ENCODE data around the gene NUP50.

The NUP50 gene

GRCh38 chr22:45142376-45142775 lies 21.3 kb upstream of the NUP50 start:
- in situ Hi-C loops (cut with HindIII; ENCODE audit: low pct_unique_long_range_greater_than_20kb, low sequenced_read_pairs): no loop called here

GRCh38 chr22:45144916-45145315 lies 18.8 kb upstream of the NUP50 start:
- in situ Hi-C loops (cut with HindIII; ENCODE audit: low pct_unique_long_range_greater_than_20kb, low sequenced_read_pairs): no loop called here
- TF ChIP-seq JUND (IDR thresholded peaks at IDR 0.05; ENCODE audit: low read depth): no peak
- no peak for DNase-seq (ENCODE audit: low read depth in 1 of 2, low spot score in 1 of 2)

More at GRCh38 chr22:45142376-45142775, 21.3 kb upstream of the NUP50 start:
- no peak for DNase-seq (ENCODE audit: low read depth in 1 of 2, low spot score in 1 of 2)
- TF ChIP-seq JUND (IDR thresholded peaks at IDR 0.05; ENCODE audit: low read depth): no peak

GRCh38 chr22:45149671-45150070 lies 14.1 kb upstream of the NUP50 start:
- no peak for DNase-seq (ENCODE audit: low read depth in 1 of 2, low spot score in 1 of 2)
- in situ Hi-C loops (cut with HindIII; ENCODE audit: low pct_unique_long_range_greater_than_20kb, low sequenced_read_pairs): no loop called here

GRCh38 chr22:45150139-45150538 lies 13.6 kb upstream of the NUP50 start:
- TF ChIP-seq JUND (IDR thresholded peaks at IDR 0.05; ENCODE audit: low read depth): no peak
- in situ Hi-C loops (cut with HindIII; ENCODE audit: low pct_unique_long_range_greater_than_20kb, low sequenced_read_pairs): no loop called here

More at GRCh38 chr22:45149671-45150070, 14.1 kb upstream of the NUP50 start:
- TF ChIP-seq JUND (IDR thresholded peaks at IDR 0.05; ENCODE audit: low read depth): no peak

GRCh38 chr22:45151503-45151902 lies 12.2 kb upstream of the NUP50 start:
- no peak for TF ChIP-seq JUND (IDR thresholded peaks at IDR 0.05; ENCODE audit: low read depth)
- DNase-seq (ENCODE audit: low read depth in 1 of 2, low spot score in 1 of 2): no peak
- in situ Hi-C loops (cut with HindIII; ENCODE audit: low pct_unique_long_range_greater_than_20kb, low sequenced_read_pairs): no loop called here

More at GRCh38 chr22:45150139-45150538, 13.6 kb upstream of the NUP50 start:
- DNase-seq (ENCODE audit: low read depth in 1 of 2, low spot score in 1 of 2): no peak

GRCh38 chr22:45154383-45154782 lies 9.3 kb upstream of the NUP50 start:
- TF ChIP-seq JUND (IDR thresholded peaks at IDR 0.05; ENCODE audit: low read depth): no peak
- in situ Hi-C loops (cut with HindIII; ENCODE audit: low pct_unique_long_range_greater_than_20kb, low sequenced_read_pairs): no loop called here
- DNase-seq (ENCODE audit: low read depth in 1 of 2, low spot score in 1 of 2): no peak

GRCh38 chr22:45155050-45155840 lies 8.5 kb upstream of the NUP50 start:
- in situ Hi-C loops (cut with HindIII; ENCODE audit: low pct_unique_long_range_greater_than_20kb, low sequenced_read_pairs): no loop called here
- TF ChIP-seq JUND (IDR thresholded peaks at IDR 0.05; ENCODE audit: low read depth): no peak
- DNase-seq (ENCODE audit: low read depth in 1 of 2, low spot score in 1 of 2): no peak

- in situ Hi-C loops (cut with HindIII; ENCODE audit: low pct_unique_long_range_greater_than_20kb, low sequenced_read_pairs): no loop called here
- TF ChIP-seq JUND (IDR thresholded peaks at IDR 0.05; ENCODE audit: low read depth): no peak
- no peak for DNase-seq (ENCODE audit: low read depth in 1 of 2, low spot score in 1 of 2)
These were observed 5.8 kb upstream of the NUP50 start for GRCh38 chr22:45157907-45158306.

GRCh38 chr22:45159652-45160462 lies 3.9 kb upstream of the NUP50 start:
- in situ Hi-C loops (cut with HindIII; ENCODE audit: low pct_unique_long_range_greater_than_20kb, low sequenced_read_pairs): no loop called here
- TF ChIP-seq JUND (IDR thresholded peaks at IDR 0.05; ENCODE audit: low read depth): no peak
- no peak for DNase-seq (ENCODE audit: low read depth in 1 of 2, low spot score in 1 of 2)

GRCh38 chr22:45162531-45162930 lies 1.2 kb upstream of the NUP50 start:
- DNase-seq (ENCODE audit: low read depth in 1 of 2, low spot score in 1 of 2): no peak
- no peak for TF ChIP-seq JUND (IDR thresholded peaks at IDR 0.05; ENCODE audit: low read depth)
- in situ Hi-C loops (cut with HindIII; ENCODE audit: low pct_unique_long_range_greater_than_20kb, low sequenced_read_pairs): no loop called here

- peak in 1 of 2 experiments; percentile 25 for DNase-seq (ENCODE audit: low read depth in 1 of 2, low spot score in 1 of 2)
- TF ChIP-seq JUND (IDR thresholded peaks at IDR 0.05; ENCODE audit: low read depth): no peak
- in situ Hi-C loops (cut with HindIII; ENCODE audit: low pct_unique_long_range_greater_than_20kb, low sequenced_read_pairs): no loop called here
These were observed 650 bp upstream of the NUP50 start for GRCh38 chr22:45163099-45163450.

GRCh38 chr22:45164270-45165088 lies 754 bp downstream of the NUP50 start:
- in situ Hi-C loops (cut with HindIII; ENCODE audit: low pct_unique_long_range_greater_than_20kb, low sequenced_read_pairs): no loop called here
- DNase-seq (ENCODE audit: low read depth in 1 of 2, low spot score in 1 of 2): no peak
- TF ChIP-seq JUND (IDR thresholded peaks at IDR 0.05; ENCODE audit: low read depth): no peak

Measured in T47D (cell line).